ENCODE data around the gene HLA-B.

Gene HLA-B

DNA sequence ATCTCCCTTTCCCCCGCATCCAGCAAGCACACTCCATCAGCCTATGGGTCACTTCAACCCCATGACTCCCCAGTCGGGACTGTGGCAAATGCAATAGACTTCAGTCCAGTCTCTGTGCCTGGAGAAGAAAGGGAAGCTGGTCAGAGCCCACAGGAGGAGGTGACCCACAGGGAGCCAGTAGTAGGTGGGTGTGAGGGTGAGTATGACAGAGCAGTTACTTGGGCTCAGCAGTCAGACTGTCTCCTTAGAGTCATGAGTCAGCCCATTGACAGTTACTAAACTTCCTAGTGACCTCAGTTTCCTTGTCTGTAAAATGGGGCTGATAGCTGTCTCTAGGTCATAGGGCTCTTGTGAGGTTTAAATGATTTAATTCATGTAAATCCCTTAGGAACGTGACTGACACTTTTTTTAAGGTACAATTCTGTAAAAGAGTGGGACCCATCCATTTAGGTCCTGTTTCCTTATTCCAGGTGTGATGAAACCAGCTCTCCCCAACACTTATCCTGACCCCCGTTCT is 51.2 kb downstream of the HLA-B start:
- DNase-seq (ENCODE audit: low read depth, low spot score) = no peak

DNA sequence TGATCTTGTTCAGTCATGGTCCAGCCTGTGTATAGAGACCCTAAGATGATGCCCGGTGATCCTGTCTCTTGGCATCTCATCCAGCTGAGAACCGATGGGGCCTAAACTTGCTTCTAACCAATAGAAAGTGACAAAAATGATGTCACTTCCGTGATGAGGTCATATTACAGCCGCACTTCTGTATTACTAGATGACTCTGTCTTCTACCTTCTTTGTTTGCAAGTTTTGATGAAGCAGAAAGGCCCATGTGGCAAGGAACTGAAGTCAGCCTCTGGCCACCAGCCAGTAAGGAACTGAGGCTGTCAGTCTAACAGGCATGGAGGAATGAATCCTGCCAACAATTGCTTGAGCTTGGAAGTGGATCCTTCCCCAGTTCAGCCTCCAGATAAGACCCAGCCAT is 52.3 kb downstream of the HLA-B start:
- no peak for DNase-seq (ENCODE audit: low read depth, low spot score)

Data from brain pericyte (primary cell).